Dermis blood vessel endothelial cell (primary cell): ENCODE data around the gene STK16. TPM values are rescaled to one million over a fixed set of nuclear protein-coding genes. Genes with fewer than 3 reads are reported as not detected.
A peak's percentile ranks its signal among the peaks of the same experiment; 100 is the strongest.
"Not testable (repeated sequence)": the region's sequence is repeated elsewhere in the genome, so short reads cannot be mapped to it uniquely, and the experiment has no call there.

Experiments used
- DNase-seq: peaks from one replicate; pipeline ENCODE4 v3.0.0; 2010
- total RNA-seq: library from RNA; depleted of rRNA; stranded (reverse); fragments of >200 nt; gene quantifications from 2 replicates; pipeline ENCODE4 v1.2.3, GENCODE V29; 2014

The STK16 gene
- total RNA-seq, 1 donor from 2014 or later: 24.3 TPM

DNA sequence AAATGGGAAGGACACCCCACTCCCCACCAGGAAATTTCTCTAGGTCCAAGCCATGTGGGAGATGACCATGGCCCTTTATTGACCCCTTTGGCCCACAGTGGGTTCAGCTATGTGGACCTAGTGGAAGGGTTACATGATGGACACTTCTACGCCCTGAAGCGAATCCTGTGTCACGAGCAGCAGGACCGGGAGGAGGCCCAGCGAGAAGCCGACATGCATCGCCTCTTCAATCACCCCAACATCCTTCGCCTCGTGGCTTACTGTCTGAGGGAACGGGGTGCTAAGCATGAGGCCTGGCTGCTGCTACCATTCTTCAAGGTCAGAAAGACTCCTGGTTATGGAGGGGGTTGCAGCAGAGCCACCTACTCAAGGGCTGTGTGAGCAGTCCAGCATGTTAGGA is 1.3 kb downstream of the STK16 start:
- DNase-seq: no peak

DNA sequence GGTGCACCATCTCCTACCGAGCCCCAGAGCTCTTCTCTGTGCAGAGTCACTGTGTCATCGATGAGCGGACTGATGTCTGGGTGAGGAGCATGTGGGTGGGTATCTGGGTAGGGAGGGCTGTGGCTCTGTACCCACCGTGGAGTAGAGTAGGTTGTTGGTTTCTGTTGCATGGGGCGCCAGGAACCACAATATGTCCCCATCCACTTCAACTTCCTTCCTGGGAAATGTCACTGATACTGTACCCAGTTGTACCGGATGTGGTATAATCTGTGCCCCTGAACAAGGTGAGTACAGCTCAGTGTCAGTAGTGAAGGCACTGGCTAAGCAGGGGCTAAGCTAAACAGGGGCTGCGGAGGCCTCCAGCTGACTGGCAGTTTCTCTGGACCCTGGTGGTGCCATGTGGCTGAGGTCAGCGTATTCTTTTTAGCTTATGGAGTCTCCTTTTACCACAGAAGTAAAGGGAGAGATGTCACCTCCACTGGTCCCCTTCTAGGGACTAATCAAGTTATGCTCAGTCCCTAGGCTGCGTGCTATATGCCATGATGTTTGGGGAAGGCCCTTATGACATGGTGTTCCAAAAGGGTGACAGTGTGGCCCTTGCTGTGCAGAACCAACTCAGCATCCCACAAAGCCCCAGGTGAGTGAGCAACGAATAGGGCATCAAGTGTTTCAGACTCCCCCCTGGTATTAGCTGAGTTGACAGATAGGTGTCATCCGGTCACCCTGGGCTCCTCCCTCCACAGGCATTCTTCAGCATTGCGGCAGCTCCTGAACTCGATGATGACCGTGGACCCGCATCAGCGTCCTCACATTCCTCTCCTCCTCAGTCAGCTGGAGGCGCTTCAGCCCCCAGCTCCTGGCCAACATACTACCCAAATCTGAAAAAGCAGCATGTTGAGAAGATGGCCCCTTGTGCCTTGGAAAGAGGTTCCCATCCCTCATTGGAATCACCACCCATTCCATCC is 2.7 kb downstream of the STK16 start:
- DNase-seq: no peak

GRCh38 chr2:219248845-219249202 is 3.5 kb downstream of the STK16 start:
- DNase-seq: peak; percentile 7

DNA sequence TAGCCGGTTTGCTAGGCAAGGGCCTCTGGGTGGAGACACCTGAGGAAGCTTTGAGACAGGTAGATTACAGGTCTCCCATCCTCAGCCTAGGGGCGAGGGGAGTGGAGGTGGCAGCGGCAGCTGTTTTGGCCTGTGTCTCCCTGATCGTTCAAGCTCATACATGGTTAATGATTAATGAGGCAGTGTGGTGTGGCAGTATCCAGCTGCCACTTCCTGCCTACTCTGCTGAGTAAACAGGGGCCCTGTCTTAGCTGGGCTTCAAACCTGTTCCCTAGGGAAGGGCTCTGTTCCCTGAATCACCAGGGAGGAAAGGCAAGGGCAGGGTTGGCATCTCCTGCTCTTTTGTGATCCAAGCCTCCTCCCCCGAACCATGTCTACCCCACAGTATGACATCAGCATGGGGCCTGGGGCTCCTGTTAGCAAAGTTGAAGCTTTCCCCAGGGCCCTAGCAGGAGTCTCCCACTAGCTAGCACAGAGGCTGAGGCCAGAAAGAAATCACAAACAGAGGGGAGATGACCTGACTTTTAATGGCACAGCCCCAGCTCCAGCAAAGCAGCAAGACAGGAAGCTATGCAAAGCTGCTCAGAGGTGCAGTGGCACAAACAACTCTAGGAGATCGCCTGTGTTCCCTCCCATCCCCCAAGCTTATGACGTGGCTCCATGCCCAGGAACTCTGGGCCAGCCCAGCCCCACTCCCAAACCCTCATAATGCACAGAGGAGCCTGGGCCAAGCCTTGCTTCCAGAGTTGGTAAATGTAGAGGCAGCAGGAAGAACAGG is 4.1 kb downstream of the STK16 start:
- peak; percentile 85 for DNase-seq

GRCh38 chr2:219250049-219250781 is 4.9 kb downstream of the STK16 start:
- no peak for DNase-seq

DNA sequence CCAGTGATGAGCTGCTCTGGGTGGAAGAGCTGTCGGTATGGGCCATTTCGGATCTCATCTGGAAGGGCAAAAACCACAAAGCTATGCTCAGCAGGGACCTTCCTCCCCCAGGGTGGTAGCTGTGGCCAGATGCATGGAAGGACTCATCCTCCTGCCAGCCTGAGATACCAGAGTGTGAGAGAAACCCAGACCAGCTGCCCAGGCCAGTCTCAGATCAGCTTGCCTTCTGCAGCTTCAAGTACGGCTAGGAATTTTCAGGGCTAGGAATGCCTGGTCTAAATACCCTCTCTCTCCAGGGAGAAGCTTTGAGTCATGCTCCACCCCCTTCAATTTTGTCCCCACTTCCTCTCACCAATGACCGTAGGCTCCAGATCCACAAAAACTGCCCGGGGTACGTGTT is 6.4 kb downstream of the STK16 start:
- no peak for DNase-seq

- DNase-seq: no peak
These were observed 6.8 kb downstream of the STK16 start for GRCh38 chr2:219252084-219252483.

DNA sequence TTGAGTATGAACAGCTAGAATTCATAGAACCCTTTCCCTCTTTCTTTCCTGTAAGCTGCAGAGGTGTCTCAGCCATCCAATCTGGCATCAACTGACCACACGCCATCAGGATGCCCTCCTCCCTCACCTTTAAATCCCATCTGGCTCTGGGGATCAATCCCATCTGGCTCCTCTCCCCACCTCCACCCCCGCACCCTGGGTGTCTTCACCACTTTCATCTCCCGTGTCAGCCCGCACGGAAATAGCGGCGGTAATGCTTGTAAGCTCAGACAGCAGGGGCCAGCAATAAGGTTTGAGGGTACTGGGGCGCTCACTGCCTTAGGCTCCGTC is 7.3 kb downstream of the STK16 start:
- DNase-seq: no peak

DNA sequence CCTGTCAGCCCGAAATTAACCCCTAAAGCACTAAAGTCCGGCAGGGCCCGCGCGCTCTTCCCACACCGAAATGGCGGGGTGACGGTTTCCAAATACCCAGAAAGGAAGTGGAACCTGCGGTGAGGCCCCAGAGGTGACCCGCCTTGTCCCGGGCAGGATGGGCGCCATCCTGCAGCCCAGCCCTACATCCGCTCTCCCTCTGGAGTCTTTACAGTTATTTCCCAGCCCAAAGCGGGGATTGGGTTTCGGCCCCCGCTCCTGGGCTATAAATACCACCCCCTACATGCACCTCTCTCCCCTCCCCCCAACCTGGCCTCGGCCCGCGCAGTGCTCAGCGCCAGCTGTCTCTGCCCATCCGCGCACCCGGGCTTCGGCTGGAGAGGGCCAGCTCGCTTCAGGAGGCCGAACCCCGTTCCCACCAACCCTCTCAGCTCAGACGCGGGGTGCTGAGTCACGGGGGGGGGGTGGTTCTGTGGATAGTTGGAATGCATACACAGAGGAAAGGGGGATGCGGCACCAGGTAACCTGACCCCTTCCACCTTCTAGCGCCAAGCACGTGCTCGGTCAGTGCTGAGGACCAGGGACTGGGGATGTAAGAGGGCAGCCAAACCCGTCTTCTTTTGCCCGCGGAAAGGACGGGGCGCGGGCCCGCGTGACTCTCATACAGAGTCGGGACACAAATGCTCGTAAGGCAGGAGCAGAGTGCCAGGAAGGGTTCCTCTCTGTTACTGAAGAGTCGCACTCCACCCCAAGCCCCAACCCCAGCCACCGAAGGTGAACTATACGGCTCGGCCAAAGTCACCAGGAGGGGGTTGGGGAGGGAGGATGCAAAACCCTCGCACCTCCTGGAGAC is 7.8 kb downstream of the STK16 start, which contains the start of gene TUBA4B:
Gene TUBA4B (plus strand): TSS at position 344 of the 853 bp plus-strand sequence. CDS start 165 bp downstream, at position 509.
- DNase-seq: peak; percentile 23

DNA sequence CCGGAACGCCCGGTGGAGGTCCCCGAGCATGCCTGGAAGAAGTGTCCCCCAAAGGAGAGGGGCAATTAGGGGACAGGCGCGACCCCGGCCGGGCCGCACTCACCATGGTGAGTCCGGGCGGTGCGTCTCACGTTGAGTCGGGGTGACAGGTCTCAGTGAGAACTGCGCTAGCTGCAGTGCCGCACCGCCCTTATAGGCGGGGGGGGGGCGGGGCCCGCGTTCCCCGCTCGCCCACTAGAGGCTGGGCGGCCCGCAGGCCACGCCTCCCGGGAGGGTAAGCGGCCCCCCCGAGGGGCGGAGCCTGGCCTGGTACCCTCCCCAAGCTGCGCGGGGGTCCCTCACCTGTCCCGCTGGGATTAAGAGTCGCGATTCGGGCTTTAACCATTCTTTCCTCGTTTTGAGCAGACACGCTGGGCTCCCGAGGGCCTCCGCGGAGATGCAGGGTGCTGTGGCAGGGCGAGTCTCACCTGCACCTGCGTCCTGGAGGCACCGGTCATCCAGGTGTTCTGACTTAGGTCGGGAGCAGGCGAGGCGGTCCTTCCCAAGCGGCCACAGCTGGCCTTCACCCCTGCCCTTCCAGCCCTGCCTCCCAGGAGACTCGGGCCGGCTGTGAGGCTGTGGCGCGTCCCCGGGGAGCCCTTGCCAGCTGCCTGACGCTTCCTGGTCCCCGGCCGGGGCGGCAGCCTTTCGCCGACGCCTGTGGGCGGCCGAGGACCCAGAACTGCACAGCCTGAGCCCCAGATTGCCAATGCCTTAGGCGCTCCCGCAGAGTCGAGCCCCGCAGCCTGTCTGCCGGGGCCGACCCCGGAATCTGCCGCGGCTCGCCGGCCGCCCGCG is 8.7 kb downstream of the STK16 start, which contains the start of gene TUBA4A:
Gene TUBA4A (minus strand): TSS at position 166 of the 837 bp plus-strand sequence. CDS start 60 bp downstream, at position 106.
- DNase-seq: peak; percentile 69

DNA sequence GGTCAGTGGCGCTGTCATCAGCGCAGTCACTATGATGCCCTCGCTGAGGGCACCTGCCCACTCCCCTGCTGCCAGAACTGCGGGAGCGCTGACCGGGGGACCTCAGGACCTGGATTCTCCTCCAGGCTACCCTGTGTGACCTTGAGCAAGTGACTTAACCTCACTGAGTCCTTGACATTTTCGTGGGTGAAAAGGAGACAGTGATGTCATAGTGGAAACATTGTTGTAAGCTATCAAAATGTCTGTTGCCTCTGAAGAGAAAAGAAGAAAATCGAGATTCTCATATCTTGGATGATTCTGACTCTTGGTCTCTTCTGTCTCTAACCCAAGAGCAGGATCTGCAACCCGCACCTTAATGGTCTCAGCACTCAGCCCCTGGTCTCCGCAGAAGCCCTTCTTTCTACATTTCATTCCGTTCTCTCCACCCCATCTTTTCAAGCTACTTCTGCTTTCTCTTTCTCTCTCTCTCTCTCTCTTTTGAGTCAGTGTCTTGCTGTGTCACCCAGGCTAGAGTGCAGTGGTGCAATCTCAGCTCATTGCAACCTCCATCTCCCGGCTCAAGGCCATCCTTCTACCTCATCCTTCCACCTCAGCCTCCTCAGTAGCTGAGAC is 9.4 kb downstream of the STK16 start:
- DNase-seq: no peak

GRCh38 chr2:219258942-219259341 is 13.7 kb downstream of the STK16 start:
- not testable (repeated sequence) for DNase-seq

GRCh38 chr2:219261024-219261855 is 16.0 kb downstream of the STK16 start:
- DNase-seq: no peak

GRCh38 chr2:219266232-219266631 is 21.0 kb downstream of the STK16 start:
- no peak for DNase-seq

- DNase-seq: no peak
These were observed 21.6 kb downstream of the STK16 start for GRCh38 chr2:219266886-219267285.

GRCh38 chr2:219268294-219268693 is 23.0 kb downstream of the STK16 start:
- DNase-seq: no peak

DNA sequence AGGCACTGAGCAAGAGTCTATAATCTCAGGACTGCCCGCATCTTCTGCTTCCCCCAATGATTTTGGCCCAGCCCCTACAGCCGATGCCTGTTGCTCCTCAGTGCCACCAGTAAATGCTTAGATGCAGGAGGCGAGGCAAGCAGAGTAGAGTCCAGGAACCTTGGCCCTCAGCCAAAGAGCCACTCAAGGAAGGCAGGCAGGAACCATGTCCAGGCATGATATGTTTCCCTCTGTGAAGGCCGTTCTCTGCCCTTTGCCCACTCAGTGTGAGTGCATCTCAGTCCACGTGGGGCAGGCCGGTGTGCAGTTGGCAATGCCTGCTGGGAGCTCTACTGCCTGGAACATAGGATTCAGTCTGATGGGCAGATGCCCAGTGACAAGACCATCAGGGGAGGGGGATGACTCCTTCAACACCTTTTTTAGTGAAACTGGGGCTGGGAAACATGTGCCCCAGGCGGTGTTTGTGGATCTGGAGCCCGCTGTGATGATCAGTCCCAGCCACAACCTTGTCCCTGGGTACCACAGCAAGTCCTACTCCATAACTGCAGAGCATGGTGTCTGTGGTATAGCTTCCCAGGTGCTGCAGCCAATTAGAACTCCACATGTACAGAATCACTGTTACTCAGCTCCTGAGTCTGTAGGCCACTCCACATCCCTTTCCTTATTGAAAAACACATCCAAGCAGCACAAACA is 24.2 kb downstream of the STK16 start:
- DNase-seq: peak; percentile 41

GRCh38 chr2:219270055-219270372 is 24.7 kb downstream of the STK16 start:
- no peak for DNase-seq

GRCh38 chr2:219271021-219271420 is 25.7 kb downstream of the STK16 start:
- no peak for DNase-seq
